GM19324 (cell line): ENCODE results near the gene ZNF433.
"Not testable (repeated sequence)": the region's sequence is repeated elsewhere in the genome, so short reads cannot be mapped to it uniquely, and the experiment has no call there.

Experiments used
- ATAC-seq: cut with Tn5 transposase; IDR thresholded peaks from one replicate; pipeline ENCODE4 v1.9.1; 2021; ENCODE audit warnings: mild to moderate bottlenecking, moderate library complexity; ENCODE audit not compliant: unreplicated experiment, low FRiP score

The ZNF433 gene

DNA sequence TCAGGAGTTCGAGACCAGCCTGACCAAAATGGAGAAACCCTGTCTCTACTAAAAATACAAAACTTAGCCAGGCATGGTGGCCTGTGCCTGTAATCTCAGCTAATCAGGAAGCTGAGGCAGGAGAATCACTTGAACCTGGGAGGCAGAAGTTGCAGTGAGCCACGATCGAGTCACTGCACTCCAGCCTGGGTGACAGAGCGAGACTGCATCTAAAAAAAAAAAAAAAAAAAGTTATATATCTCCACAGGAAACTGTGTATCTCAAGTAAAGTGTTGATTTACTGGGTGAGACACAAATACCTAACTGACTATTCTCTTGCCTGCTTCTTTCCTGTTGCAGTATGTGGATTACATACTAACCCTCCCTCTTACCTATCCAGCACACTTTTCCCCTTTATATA, 43.6 kb downstream of the ZNF433 start:
- ATAC-seq: not testable (repeated sequence)

GRCh38 chr19:11989112-11989456, 46.4 kb downstream of the ZNF433 start:
- ATAC-seq: no peak

DNA sequence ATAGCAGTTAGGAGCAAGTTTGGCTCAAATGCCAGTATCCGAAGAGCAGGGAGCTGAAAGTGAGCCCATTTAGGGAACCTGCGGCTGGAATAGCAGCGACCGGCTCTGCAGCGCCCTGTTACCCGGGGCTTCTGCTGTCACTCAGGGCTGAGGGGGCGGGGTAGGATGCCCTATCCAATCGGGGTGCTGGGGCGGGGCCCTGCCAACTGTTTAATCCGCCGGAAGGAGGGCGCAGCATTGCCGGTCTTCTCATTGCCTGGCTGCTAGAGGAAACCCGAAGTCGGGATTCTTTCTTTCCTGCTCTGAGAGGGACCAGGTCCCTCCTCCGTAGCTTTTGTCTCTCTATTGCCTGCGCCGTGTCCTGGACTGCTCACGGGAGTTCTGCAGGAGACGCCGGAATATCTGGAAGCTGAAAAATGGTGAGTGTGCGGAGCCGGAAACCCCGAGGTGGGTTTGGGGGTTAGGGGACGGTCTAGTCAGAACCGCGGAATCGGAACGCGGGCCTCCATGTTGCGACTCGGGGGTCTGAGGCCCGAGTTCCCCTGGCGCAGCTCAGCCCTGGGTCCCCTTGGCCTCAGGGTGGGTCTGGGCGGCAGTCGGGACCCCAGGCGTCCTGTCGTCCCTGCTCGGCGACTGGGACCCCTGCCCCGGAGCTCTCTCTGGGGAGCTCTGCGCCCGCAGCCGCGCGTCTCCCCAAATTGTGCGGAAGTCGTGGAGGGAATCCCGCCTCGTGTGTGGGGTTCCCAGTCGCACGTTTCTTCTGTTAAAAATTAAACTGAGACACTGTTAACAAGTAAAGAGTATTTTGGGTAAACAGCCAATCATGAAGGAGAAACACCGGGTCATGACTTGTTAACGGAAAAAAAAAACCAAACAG, 47.8 kb downstream of the ZNF433 start:
- peak; percentile 68 for ATAC-seq

- no peak for ATAC-seq
Observed at GRCh38 chr19:11986754-11987153, 48.7 kb downstream of the ZNF433 start.

- ATAC-seq: no peak
Observed at GRCh38 chr19:11984986-11985385, 50.5 kb downstream of the ZNF433 start.

GRCh38 chr19:11982526-11982925, 53.0 kb downstream of the ZNF433 start:
- no peak for ATAC-seq

GRCh38 chr19:11979527-11979926, 56.0 kb downstream of the ZNF433 start:
- ATAC-seq: no peak

DNA sequence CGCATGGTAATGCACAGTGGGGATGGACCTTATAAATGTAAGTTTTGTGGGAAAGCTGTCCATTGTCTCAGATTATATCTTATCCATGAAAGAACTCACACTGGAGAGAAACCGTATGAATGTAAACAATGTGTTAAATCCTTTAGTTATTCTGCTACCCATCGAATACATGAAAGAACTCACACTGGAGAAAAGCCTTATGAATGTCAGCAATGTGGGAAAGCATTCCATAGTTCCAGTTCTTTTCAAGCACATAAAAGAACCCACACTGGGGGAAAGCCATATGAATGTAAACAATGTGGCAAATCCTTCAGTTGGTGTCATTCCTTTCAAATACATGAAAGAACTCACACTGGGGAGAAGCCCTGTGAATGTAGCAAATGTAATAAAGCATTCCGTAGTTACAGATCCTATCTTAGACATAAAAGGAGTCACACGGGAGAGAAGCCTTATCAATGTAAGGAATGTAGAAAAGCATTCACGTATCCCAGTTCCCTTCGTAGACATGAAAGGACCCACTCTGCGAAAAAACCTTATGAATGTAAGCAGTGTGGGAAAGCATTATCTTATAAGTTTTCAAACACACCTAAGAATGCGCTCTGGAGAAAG, 56.9 kb downstream of the ZNF433 start:
- no peak for ATAC-seq

GRCh38 chr19:11973019-11973810, 62.3 kb downstream of the ZNF433 start:
- no peak for ATAC-seq

DNA sequence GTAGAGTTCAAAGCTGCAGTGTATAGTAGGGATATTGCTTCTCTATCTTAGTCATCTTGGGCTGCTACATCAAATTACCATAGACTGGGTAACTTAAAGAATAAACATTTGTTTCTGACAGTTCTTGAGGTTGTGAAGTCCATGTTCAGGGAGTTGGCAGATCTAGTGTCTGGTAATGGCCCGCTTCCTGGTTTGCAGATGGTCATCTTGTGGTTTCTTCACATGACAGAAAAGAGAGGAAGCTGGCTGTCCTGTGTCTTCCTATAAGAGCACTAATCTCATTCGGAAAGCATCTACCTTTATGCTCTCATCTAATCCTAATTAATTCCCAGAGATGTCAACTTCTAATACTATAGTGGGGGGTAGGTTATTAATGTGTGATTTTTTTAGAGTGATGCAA, 64.4 kb downstream of the ZNF433 start:
- ATAC-seq: no peak

GRCh38 chr19:11970174-11970573, 65.3 kb downstream of the ZNF433 start:
- no peak for ATAC-seq

- peak; percentile 46 for ATAC-seq
Observed at GRCh38 chr19:11964858-11965645, 70.4 kb downstream of the ZNF433 start, which contains the start of gene ZNF763. Gene ZNF763, plus strand, starts transcription at chr19:11965040. Its CDS starts 169 bp downstream, at chr19:11965209.
